A673 (cell line): ENCODE data around the gene BUD23. TPM values are rescaled to one million over a fixed set of nuclear protein-coding genes. Genes with fewer than 3 reads are reported as not detected.

ENCODE experiments used
- BruUV-seq: library from RNA; stranded (reverse); fragments of 400-500 nt; replicated peaks from 2 replicates; lab custom pipeline; 2021; lab: Mats Ljungman, UMichigan
- CTCF ChIA-PET: fragments of 300-600 bp; sonication (Branson Sonifier 250); formaldehyde crosslinking; loops from one replicate; lab custom pipeline; 2022; ENCODE audit warnings: antibody characterized with exemption; lab: Charles Lee
- POLR2A ChIA-PET: fragments of 300-600 bp; sonication (Branson Sonifier 250); formaldehyde crosslinking; loops from one replicate; lab custom pipeline; 2022; ENCODE audit warnings: antibody characterized with exemption; ENCODE audit not compliant: low non-redundant PET; lab: Charles Lee
- DNase-seq: peaks from one replicate; pipeline ENCODE4 v3.0.0-alpha.2; 2015; ENCODE audit warnings: low spot score
- H3K27ac ChIP-seq: fragments of 200-600 bp; sonication (generic); 2 replicates; pipeline ENCODE4 v1.5.1; 2016; ENCODE audit warnings: mixed run types, low read depth, mild to moderate bottlenecking, mixed read lengths, antibody characterized with exemption, low read length; ENCODE audit not compliant: poor library complexity, severe bottlenecking
- H3K27me3 ChIP-seq: fragments of 200-600 bp; sonication (generic); replicated peaks from 2 replicates; pipeline ENCODE4 v1.6.1; 2017; ENCODE audit warnings: mixed run types, low read depth, mild to moderate bottlenecking, mixed read lengths, antibody characterized with exemption, low read length; ENCODE audit not compliant: insufficient read depth, poor library complexity
- H3K36me3 ChIP-seq: fragments of 200-600 bp; sonication (generic); 2 replicates; pipeline ENCODE4 v1.6.1; 2016; ENCODE audit warnings: mixed run types, mild to moderate bottlenecking, mixed read lengths, antibody characterized with exemption, low read length; ENCODE audit not compliant: insufficient read depth, poor library complexity, severe bottlenecking
- H3K4me1 ChIP-seq: fragments of 200-600 bp; sonication (generic); 2 replicates; pipeline ENCODE4 v1.6.1; 2017; ENCODE audit warnings: mixed run types, mild to moderate bottlenecking, mixed read lengths, antibody characterized with exemption, low read length; ENCODE audit not compliant: insufficient read depth, poor library complexity, severe bottlenecking
- H3K4me3 ChIP-seq: fragments of 200-600 bp; sonication (generic); 2 replicates; pipeline ENCODE4 v1.5.1; 2016; ENCODE audit warnings: low read depth, mixed run types, mild to moderate bottlenecking, mixed read lengths, low read length; ENCODE audit not compliant: poor library complexity, severe bottlenecking
- H3K9me3 ChIP-seq: fragments of 200-600 bp; sonication (generic); 2 replicates; pipeline ENCODE4 v1.6.1; 2016; ENCODE audit warnings: mixed run types, low read depth, mild to moderate bottlenecking, mixed read lengths, antibody characterized with exemption, low read length; ENCODE audit not compliant: poor library complexity, severe bottlenecking
- EZH2 ChIP-seq: fragments of 200-600 bp; sonication (generic); IDR thresholded peaks from 2 replicates; pipeline ENCODE4 v1.6.1; 2017; ENCODE audit warnings: borderline replicate concordance, low read depth, mild to moderate bottlenecking, mixed read lengths, antibody characterized with exemption, low read length; ENCODE audit not compliant: poor library complexity, severe bottlenecking
- intact Hi-C: fragments of 100-400 bp; cut with micrococcal nuclease; formaldehyde crosslinking; loops from one replicate; pipeline ENCODE4 v1.10.0; 2022; ENCODE audit not compliant: unreplicated experiment
- total RNA-seq: library from RNA; stranded (reverse); gene quantifications from 2 replicates; pipeline ENCODE4 v1.2.3, GENCODE V29; 2021
- TF ChIP-seq, protein P1 (sequence below): fragments of 300-800, 200-600 bp; sonication (generic); conservative IDR thresholded peaks from 2 replicates; pipeline ENCODE4 v1.5.1; 2017; ENCODE audit warnings: low read depth, mild to moderate bottlenecking, antibody characterized with exemption, low read length, moderate library complexity, mixed read lengths

The BUD23 gene
- total RNA-seq, 1 experiment from 2014 or later = 133 TPM

DNA sequence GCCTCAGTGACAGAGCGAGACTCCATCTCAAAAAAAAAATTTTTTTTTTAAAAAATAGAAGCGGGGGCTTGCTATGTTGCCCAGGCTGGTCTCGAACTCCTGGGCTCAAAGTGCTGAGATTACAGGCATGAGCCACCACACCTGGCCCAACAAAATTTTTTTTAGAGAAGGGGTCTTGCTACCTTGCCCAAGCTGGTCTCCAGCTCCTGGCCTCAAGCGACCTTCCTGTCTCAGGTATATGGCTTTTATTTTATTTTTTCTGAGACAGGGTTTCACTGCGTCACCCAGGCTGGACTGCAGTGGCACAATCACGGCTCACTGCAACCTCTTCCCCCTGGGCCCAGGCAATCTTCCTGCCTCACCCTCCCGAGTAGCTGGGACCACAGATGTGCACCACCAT is 56.8 kb downstream of the BUD23 start:
- Histone ChIP-seq H3K27me3 (no peaks in the 10 kb centered on the region), H3K4me1 (peaks cover 7% of the 10 kb centered on the region), H3K36me3 (peaks cover 13% of the 10 kb centered on the region), H3K27ac (no peak overlapping the region), H3K9me3 (no peaks in the 10 kb centered on the region), H3K4me3 (no peak overlapping the region)
- intact Hi-C loops = no loop called here
- CTCF ChIA-PET = no interaction called here
- POLR2A ChIA-PET = no interaction called here
- BruUV-seq = no TSS peak
- no peak for TF ChIP-seq EZH2
- TF ChIP-seq, protein P1, sequence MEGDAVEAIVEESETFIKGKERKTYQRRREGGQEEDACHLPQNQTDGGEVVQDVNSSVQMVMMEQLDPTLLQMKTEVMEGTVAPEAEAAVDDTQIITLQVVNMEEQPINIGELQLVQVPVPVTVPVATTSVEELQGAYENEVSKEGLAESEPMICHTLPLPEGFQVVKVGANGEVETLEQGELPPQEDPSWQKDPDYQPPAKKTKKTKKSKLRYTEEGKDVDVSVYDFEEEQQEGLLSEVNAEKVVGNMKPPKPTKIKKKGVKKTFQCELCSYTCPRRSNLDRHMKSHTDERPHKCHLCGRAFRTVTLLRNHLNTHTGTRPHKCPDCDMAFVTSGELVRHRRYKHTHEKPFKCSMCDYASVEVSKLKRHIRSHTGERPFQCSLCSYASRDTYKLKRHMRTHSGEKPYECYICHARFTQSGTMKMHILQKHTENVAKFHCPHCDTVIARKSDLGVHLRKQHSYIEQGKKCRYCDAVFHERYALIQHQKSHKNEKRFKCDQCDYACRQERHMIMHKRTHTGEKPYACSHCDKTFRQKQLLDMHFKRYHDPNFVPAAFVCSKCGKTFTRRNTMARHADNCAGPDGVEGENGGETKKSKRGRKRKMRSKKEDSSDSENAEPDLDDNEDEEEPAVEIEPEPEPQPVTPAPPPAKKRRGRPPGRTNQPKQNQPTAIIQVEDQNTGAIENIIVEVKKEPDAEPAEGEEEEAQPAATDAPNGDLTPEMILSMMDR = no peak
- no peak for DNase-seq

GRCh38 chr7:73740771-73741170 is 57.4 kb downstream of the BUD23 start:
- intact Hi-C loops = no loop called here
- DNase-seq = no peak
- peaks cover 7% of the 10 kb centered on the region for H3K4me1 ChIP-seq
- H3K27ac ChIP-seq = no peak overlapping the region
- H3K27me3 ChIP-seq = no peaks in the 10 kb centered on the region
- no peaks in the 10 kb centered on the region for H3K9me3 ChIP-seq
- ChIA-PET POLR2A (no interaction called here), CTCF (no interaction called here)
- H3K4me3 ChIP-seq = no peak overlapping the region
- TF ChIP-seq EZH2 = no peak
- TF ChIP-seq, protein P1 = no peak
- H3K36me3 ChIP-seq = peaks cover 11% of the 10 kb centered on the region
- no TSS peak for BruUV-seq

DNA sequence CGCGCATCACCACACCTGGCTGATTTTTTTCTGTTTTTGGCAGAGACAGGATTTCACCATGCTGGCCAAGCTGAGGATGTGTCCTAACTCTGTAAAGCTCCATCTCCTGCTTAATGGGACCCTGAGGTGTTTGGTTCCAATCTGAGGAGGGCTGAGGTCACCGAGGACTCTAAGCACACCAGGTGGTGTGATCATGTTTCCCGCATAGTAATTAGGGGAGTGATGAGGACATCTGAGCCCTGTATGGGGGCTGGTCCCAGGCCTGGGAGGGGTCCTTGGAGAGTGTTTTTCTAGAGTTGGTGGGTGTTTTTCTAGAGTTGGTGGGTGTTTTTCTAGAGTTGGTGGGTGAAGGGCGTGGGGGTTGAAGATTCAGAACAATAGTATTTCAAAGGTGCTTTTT is 58.2 kb downstream of the BUD23 start:
- peaks cover 5% of the 10 kb centered on the region for H3K36me3 ChIP-seq
- intact Hi-C loops = no loop called here
- POLR2A ChIA-PET = no interaction called here
- BruUV-seq = no TSS peak
- no peak for DNase-seq
- CTCF ChIA-PET = no interaction called here
- H3K4me3 ChIP-seq = no peak overlapping the region
- no peaks in the 10 kb centered on the region for H3K9me3 ChIP-seq
- peaks cover 7% of the 10 kb centered on the region for H3K4me1 ChIP-seq
- no peak for TF ChIP-seq EZH2
- TF ChIP-seq, protein P1 = no peak
- H3K27me3 ChIP-seq = no peaks in the 10 kb centered on the region
- no peak overlapping the region for H3K27ac ChIP-seq
